A549 (cell line): Measurements from ENCODE around the gene FNTB. TPM values are rescaled to one million over a fixed set of nuclear protein-coding genes. Genes with fewer than 3 reads are reported as not detected.

Source experiments
- ATAC-seq, 2 experiments: fragments of 200-7000 bp in 1 of 2; fragments of >200 bp in 1 of 2; cut with Nextera tagmentation in 1 of 2; cut with Tn5 transposase in 1 of 2; 3 replicates each; pipeline versions ENCODE4 v1.8.0 to v1.9.1; 2018 to 2020; ENCODE audit warnings: mild to moderate bottlenecking in 1 of 2, moderate library complexity in 1 of 2
- CTCF ChIA-PET: fragments of 300-600 bp; sonication (Branson Sonifier 250); formaldehyde crosslinking; extraction: SDS; loops from one replicate; lab custom pipeline; 2021; ENCODE audit warnings: antibody characterized with exemption, inconsistent platforms; lab: Yijun Ruan, JAX
- POLR2A ChIA-PET: fragments of 350-600 bp; formaldehyde crosslinking; extraction: SDS; loops from one replicate; lab custom pipeline; 2021; ENCODE audit warnings: antibody characterized with exemption, inconsistent platforms; lab: Yijun Ruan, JAX
- DNase-seq, 2 experiments: peaks; one replicate each; pipeline versions ENCODE4 v3.0.0 to v3.0.0-alpha.2; 2011 to 2016; ENCODE audit warnings: low read depth in 1 of 2, low spot score in 1 of 2
- FAIRE-seq: peaks from 2 replicates; lab custom pipeline; 2011; peaks lifted over from hg19 to GRCh38; lab: Jason Lieb, UNC
- H3K27ac ChIP-seq, 2 experiments: fragments of >200 bp; sonication (Bioruptor Twin); formaldehyde crosslinking; 3 replicates each; pipeline ENCODE4 v1.5.1; 2016 to 2017
- H3K4me1 ChIP-seq: fragments of >200 bp; sonication (Bioruptor Twin); formaldehyde crosslinking; 3 replicates; pipeline ENCODE4 v1.6.1; 2016
- H3K4me2 ChIP-seq: fragments of >200 bp; sonication (Bioruptor Twin); formaldehyde crosslinking; 3 replicates; pipeline ENCODE4 v1.6.1; 2016
- H3K4me3 ChIP-seq: fragments of >200 bp; sonication (Bioruptor Twin); formaldehyde crosslinking; 3 replicates; pipeline ENCODE4 v1.5.1; 2016
- H3K9me3 ChIP-seq: fragments of >200 bp; sonication (Bioruptor Twin); formaldehyde crosslinking; 3 replicates; pipeline ENCODE4 v1.6.1; 2016
- ATOH8 ChIP-seq: fragments of 250-450 bp; sonication (Bioruptor Pico); IDR thresholded peaks from 2 replicates; pipeline ENCODE4 v1.5.0; 2020; ENCODE audit warnings: low read depth, mild to moderate bottlenecking, moderate library complexity
- CBX2 ChIP-seq: fragments of 200-600 bp; sonication (generic); IDR thresholded peaks from 2 replicates; pipeline ENCODE4 v1.6.1; 2016; ENCODE audit warnings: low read depth, mild to moderate bottlenecking, borderline replicate concordance
- CHD2 ChIP-seq: fragments of 150-350 bp; IDR thresholded peaks from 2 replicates; pipeline ENCODE4 v1.6.1; 2014; ENCODE audit warnings: low read length; ENCODE audit not compliant: partially characterized antibody
- EHF ChIP-seq: fragments of 250-450 bp; sonication (Bioruptor Pico); IDR thresholded peaks from 2 replicates; pipeline ENCODE4 v1.5.0; 2020; ENCODE audit warnings: mild to moderate bottlenecking
- EHMT2 ChIP-seq: fragments of 200-600 bp; sonication (generic); IDR thresholded peaks from 2 replicates; pipeline ENCODE4 v1.6.1; 2016; ENCODE audit warnings: antibody characterized with exemption, low read depth, mild to moderate bottlenecking, moderate library complexity
- ESRRA ChIP-seq: fragments of 150-350 bp; IDR thresholded peaks from 2 replicates; pipeline ENCODE4 v1.6.1; 2014; ENCODE audit warnings: mild to moderate bottlenecking, low read length, borderline replicate concordance
- FOXS1 ChIP-seq: fragments of 250-450 bp; sonication (Bioruptor Pico); IDR thresholded peaks from 2 replicates; pipeline ENCODE4 v1.5.0; 2020; ENCODE audit warnings: mild to moderate bottlenecking, moderate library complexity
- GATA3 ChIP-seq: IDR thresholded peaks from 2 replicates; pipeline ENCODE4 v1.6.1; 2012; ENCODE audit warnings: borderline replicate concordance
- HDAC2 ChIP-seq: fragments of 200-600 bp; sonication (generic); IDR thresholded peaks from 2 replicates; pipeline ENCODE4 v1.6.1; 2016
- HEYL ChIP-seq: fragments of 250-450 bp; sonication (Bioruptor Pico); IDR thresholded peaks from 2 replicates; pipeline ENCODE4 v1.8.0; 2021; ENCODE audit warnings: mild to moderate bottlenecking, moderate library complexity
- HOXA7 ChIP-seq: fragments of 250-450 bp; sonication (Bioruptor Pico); IDR thresholded peaks from 2 replicates; pipeline ENCODE4 v1.5.0; 2020; ENCODE audit warnings: mild to moderate bottlenecking, moderate library complexity
- HOXB13 ChIP-seq: fragments of 250-450 bp; sonication (Bioruptor Pico); IDR thresholded peaks from 2 replicates; pipeline ENCODE4 v1.5.0; 2020; ENCODE audit warnings: low read depth, mild to moderate bottlenecking, moderate library complexity
- MAX ChIP-seq: IDR thresholded peaks from 2 replicates; pipeline ENCODE4 v1.6.1; 2012
- NFE2L2 ChIP-seq: fragments of 150-350 bp; conservative IDR thresholded peaks from 2 replicates; pipeline ENCODE4 v1.6.1; 2014; ENCODE audit warnings: low read length
- NPAS2 ChIP-seq: fragments of 250-450 bp; sonication (Bioruptor Pico); IDR thresholded peaks from 2 replicates; pipeline ENCODE4 v1.8.0; 2022; ENCODE audit warnings: mild to moderate bottlenecking, moderate library complexity, borderline replicate concordance
- POLR2A ChIP-seq: IDR thresholded peaks from 2 replicates; pipeline ENCODE4 v1.6.1; 2012; ENCODE audit warnings: mild to moderate bottlenecking, low read length
- POLR2AphosphoS2 ChIP-seq: conservative IDR thresholded peaks from 2 replicates; pipeline ENCODE4 v1.6.1; 2012; ENCODE audit warnings: low read length, improper control_type of control experiment, inconsistent platforms
- RAD21 ChIP-seq, 2 experiments: fragments of >200 bp in 1 of 2; sonication (Bioruptor Twin) in 1 of 2; formaldehyde crosslinking in 1 of 2; IDR thresholded peaks in 1 of 2; conservative IDR thresholded peaks in 1 of 2; 2 replicates in 1 of 2; 3 replicates in 1 of 2; pipeline ENCODE4 v1.6.1; 2012 to 2018; ENCODE audit warnings: inconsistent platforms in 1 of 2
- RARB ChIP-seq: fragments of 250-450 bp; sonication (Bioruptor Pico); IDR thresholded peaks from 2 replicates; pipeline ENCODE4 v1.8.0; 2021; ENCODE audit warnings: mild to moderate bottlenecking, moderate library complexity
- RCOR1 ChIP-seq: fragments of 150-350 bp; IDR thresholded peaks from 2 replicates; pipeline ENCODE4 v1.6.1; 2014; ENCODE audit warnings: antibody characterized with exemption, low read length, low read depth
- SMC3 ChIP-seq: fragments of >200 bp; sonication (Bioruptor Twin); formaldehyde crosslinking; IDR thresholded peaks from 3 replicates; pipeline ENCODE4 v1.6.1; 2018; ENCODE audit warnings: inconsistent platforms
- ZFP36 ChIP-seq: fragments of 450-650 bp; IDR thresholded peaks from 2 replicates; pipeline ENCODE4 v1.6.1; 2014; ENCODE audit warnings: borderline replicate concordance; ENCODE audit not compliant: partially characterized antibody
- WGBS: methylation state at CpG from one replicate; pipeline ENCODE4 v1.1.6; 2017; ENCODE audit errors: missing lambda C conversion rate; 5-methylcytosine and 5-hydroxymethylcytosine counted together
- polyA plus RNA-seq, 4 experiments: library from polyadenylated mRNA; depleted of rRNA in 3 of 4; stranded (reverse); fragments of >200 nt; fragmentation: RNase III in 1 of 4; extraction: RNeasy Plus Mini Kit Qiagen cat#74134 plus additional on column Dnase treatment in 1 of 4; gene quantifications; 2 replicates in 3 of 4; 3 replicates in 1 of 4; pipeline ENCODE4 v1.2.3, GENCODE V29; 2011 to 2017
- TF ChIP-seq, protein P1 (sequence below): IDR thresholded peaks from 2 replicates; pipeline ENCODE4 v1.6.1; 2012; ENCODE audit warnings: low read depth, borderline replicate concordance
- TF ChIP-seq, protein P2 (sequence below): fragments of >200 bp; sonication (Bioruptor Twin); formaldehyde crosslinking; IDR thresholded peaks from 3 replicates; pipeline ENCODE4 v1.6.1; 2016
- TF ChIP-seq, protein P3 (sequence below): fragments of 450-650 bp; IDR thresholded peaks from 2 replicates; pipeline ENCODE4 v1.6.1; 2014; ENCODE audit warnings: antibody characterized with exemption
- TF ChIP-seq, protein P4 (sequence below): fragments of >200 bp; sonication (Bioruptor Twin); formaldehyde crosslinking; IDR thresholded peaks from 3 replicates; pipeline ENCODE4 v1.5.1; 2016

Gene FNTB
- polyA plus RNA-seq, 2 of the 4 experiments (the other 2 are of a cell fraction) = 28.5 to 41.9 TPM

DNA sequence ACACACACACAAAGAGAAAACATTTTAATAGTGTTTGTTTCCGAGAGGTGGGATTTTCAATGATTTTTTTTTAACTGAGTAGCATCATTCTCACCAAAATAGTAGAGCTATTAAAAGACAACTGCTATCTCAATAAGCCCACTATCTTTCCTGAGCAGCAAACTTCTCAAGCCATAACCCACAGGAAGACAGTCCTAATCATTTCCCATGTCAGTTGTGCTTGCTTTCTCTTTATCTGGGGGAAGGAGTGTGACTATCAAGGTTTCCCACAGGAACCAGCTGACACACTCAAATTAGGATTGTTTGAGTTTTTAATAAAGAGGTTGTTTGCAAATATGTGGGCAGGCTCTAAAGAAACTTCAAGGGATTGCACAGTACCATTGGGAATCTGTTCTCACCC lies 120.5 kb downstream of the FNTB start:
- ChIA-PET CTCF (interaction anchor here (0.7 kb wide), 1 partner anchor 27 kb away, joined by 3 read pairs; no protein-coding TSS in a partner anchor), POLR2A (no interaction called here)
- no peak overlapping the region for H3K4me2 ChIP-seq
- no peaks in the 10 kb centered on the region for H3K9me3 ChIP-seq
- 88% methylated on average over 1 of the region's 1 CpG for WGBS
- DNase-seq (no peak), ATAC-seq (no peak), FAIRE-seq (no peak)
- TF ChIP-seq POLR2AphosphoS2 (no peak), CHD2 (no peak), MAX (no peak), HDAC2 (no peak), GATA3 (no peak), CBX2 (no peak), ESRRA (no peak)
- TF ChIP-seq, protein P1, sequence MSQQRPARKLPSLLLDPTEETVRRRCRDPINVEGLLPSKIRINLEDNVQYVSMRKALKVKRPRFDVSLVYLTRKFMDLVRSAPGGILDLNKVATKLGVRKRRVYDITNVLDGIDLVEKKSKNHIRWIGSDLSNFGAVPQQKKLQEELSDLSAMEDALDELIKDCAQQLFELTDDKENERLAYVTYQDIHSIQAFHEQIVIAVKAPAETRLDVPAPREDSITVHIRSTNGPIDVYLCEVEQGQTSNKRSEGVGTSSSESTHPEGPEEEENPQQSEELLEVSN = no peak
- TF ChIP-seq, protein P2, sequence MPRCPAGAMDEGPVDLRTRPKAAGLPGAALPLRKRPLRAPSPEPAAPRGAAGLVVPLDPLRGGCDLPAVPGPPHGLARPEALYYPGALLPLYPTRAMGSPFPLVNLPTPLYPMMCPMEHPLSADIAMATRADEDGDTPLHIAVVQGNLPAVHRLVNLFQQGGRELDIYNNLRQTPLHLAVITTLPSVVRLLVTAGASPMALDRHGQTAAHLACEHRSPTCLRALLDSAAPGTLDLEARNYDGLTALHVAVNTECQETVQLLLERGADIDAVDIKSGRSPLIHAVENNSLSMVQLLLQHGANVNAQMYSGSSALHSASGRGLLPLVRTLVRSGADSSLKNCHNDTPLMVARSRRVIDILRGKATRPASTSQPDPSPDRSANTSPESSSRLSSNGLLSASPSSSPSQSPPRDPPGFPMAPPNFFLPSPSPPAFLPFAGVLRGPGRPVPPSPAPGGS = no peak
- H3K4me1 ChIP-seq = no peaks in the 10 kb centered on the region
- H3K4me3 ChIP-seq = no peak overlapping the region
- no peak overlapping the region for H3K27ac ChIP-seq

GRCh38 chr14:65109357-65109756 lies 122.7 kb downstream of the FNTB start:
- Histone ChIP-seq H3K4me2 (no peak overlapping the region), H3K4me3 (no peak overlapping the region), H3K4me1 (no peaks in the 10 kb centered on the region), H3K27ac (no peak overlapping the region), H3K9me3 (no peaks in the 10 kb centered on the region)
- ChIA-PET POLR2A (no interaction called here), CTCF (no interaction called here)
- no peak for DNase-seq
- FAIRE-seq = no peak
- 66% methylated on average over 4 of the region's 4 CpGs for WGBS
- TF ChIP-seq HOXA7 (CRISPR knock-in tag) = no peak
- peak; percentile 45 for TF ChIP-seq ZFP36
- ATAC-seq = no peak

GRCh38 chr14:65110525-65110924 lies 123.8 kb downstream of the FNTB start:
- POLR2A ChIA-PET = no interaction called here
- TF ChIP-seq HOXB13 (CRISPR knock-in tag) = no peak
- TF ChIP-seq FOXS1 (CRISPR knock-in tag) = no peak
- no peak for TF ChIP-seq RCOR1
- TF ChIP-seq, protein P3, sequence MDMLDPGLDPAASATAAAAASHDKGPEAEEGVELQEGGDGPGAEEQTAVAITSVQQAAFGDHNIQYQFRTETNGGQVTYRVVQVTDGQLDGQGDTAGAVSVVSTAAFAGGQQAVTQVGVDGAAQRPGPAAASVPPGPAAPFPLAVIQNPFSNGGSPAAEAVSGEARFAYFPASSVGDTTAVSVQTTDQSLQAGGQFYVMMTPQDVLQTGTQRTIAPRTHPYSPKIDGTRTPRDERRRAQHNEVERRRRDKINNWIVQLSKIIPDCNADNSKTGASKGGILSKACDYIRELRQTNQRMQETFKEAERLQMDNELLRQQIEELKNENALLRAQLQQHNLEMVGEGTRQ = no peak
- no peak for TF ChIP-seq POLR2A
- no peak for TF ChIP-seq EHF (CRISPR knock-in tag)
- no peak for TF ChIP-seq HEYL (CRISPR knock-in tag)
- TF ChIP-seq, protein P4, sequence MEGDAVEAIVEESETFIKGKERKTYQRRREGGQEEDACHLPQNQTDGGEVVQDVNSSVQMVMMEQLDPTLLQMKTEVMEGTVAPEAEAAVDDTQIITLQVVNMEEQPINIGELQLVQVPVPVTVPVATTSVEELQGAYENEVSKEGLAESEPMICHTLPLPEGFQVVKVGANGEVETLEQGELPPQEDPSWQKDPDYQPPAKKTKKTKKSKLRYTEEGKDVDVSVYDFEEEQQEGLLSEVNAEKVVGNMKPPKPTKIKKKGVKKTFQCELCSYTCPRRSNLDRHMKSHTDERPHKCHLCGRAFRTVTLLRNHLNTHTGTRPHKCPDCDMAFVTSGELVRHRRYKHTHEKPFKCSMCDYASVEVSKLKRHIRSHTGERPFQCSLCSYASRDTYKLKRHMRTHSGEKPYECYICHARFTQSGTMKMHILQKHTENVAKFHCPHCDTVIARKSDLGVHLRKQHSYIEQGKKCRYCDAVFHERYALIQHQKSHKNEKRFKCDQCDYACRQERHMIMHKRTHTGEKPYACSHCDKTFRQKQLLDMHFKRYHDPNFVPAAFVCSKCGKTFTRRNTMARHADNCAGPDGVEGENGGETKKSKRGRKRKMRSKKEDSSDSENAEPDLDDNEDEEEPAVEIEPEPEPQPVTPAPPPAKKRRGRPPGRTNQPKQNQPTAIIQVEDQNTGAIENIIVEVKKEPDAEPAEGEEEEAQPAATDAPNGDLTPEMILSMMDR = no peak
- no peak for TF ChIP-seq NPAS2 (CRISPR knock-in tag)
- TF ChIP-seq EHMT2 = no peak
- TF ChIP-seq SMC3 = no peak
- no peak for TF ChIP-seq RARB (CRISPR knock-in tag)
- no peak for TF ChIP-seq HDAC2
- no peak for TF ChIP-seq RAD21 (conservative IDR thresholded peaks at IDR 0.05 in 1 of 2, IDR thresholded peaks at IDR 0.05 in 1 of 2)
- TF ChIP-seq NFE2L2 = no peak
- TF ChIP-seq ATOH8 (CRISPR knock-in tag) = no peak
- TF ChIP-seq HOXA7 (CRISPR knock-in tag) = no peak
- DNase-seq (no peak), FAIRE-seq (no peak), ATAC-seq (no peak)
- CTCF ChIA-PET = interaction anchor here (1.0 kb wide), 1 partner anchor 54 kb away, joined by 3 read pairs; no protein-coding TSS in a partner anchor
- 56% methylated on average over 5 of the region's 5 CpGs for WGBS
- H3K9me3 ChIP-seq = no peaks in the 10 kb centered on the region
- no peak overlapping the region for H3K4me2 ChIP-seq
- H3K27ac ChIP-seq = no peak overlapping the region
- no peak overlapping the region for H3K4me3 ChIP-seq
- H3K4me1 ChIP-seq = no peaks in the 10 kb centered on the region
